CD4-positive, alpha-beta T cell treated with Interleukin-4 for 1 hour (primary cell): ENCODE data around the gene KIAA0825.

ENCODE experiments used
- DNase-seq, 2 donors: peaks; one replicate each; pipeline ENCODE4 v3.0.0-alpha.2; 2020 to 2022

The KIAA0825 gene

GRCh38 chr5:94577466-94578245, 40.7 kb downstream of the KIAA0825 start:
- peak in 1 of 2 donors; percentile 70 for DNase-seq

GRCh38 chr5:94575196-94575595, 43.2 kb downstream of the KIAA0825 start:
- peak in 1 of 2 donors; percentile 36 for DNase-seq

GRCh38 chr5:94573349-94573748, 45.1 kb downstream of the KIAA0825 start:
- peak in 1 of 2 donors; percentile 25 for DNase-seq

GRCh38 chr5:94571415-94571814, 47.0 kb downstream of the KIAA0825 start:
- DNase-seq, result no peak

GRCh38 chr5:94564812-94565211, 53.6 kb downstream of the KIAA0825 start:
- DNase-seq, result no peak

GRCh38 chr5:94562327-94562971, 56.0 kb downstream of the KIAA0825 start:
- DNase-seq, result no peak

GRCh38 chr5:94558028-94558427, 60.4 kb downstream of the KIAA0825 start:
- no peak for DNase-seq

- no peak for DNase-seq
These were observed 66.5 kb downstream of the KIAA0825 start for GRCh38 chr5:94551858-94552257.

- DNase-seq, result peak in 1 of 2 donors; percentile 14
These were observed 72.4 kb downstream of the KIAA0825 start for GRCh38 chr5:94545870-94546625.

GRCh38 chr5:94544875-94545547, 73.4 kb downstream of the KIAA0825 start:
- DNase-seq, result no peak

- no peak for DNase-seq
These were observed 74.3 kb downstream of the KIAA0825 start for GRCh38 chr5:94544031-94544650.

GRCh38 chr5:94540856-94541494, 77.4 kb downstream of the KIAA0825 start:
- no peak for DNase-seq

GRCh38 chr5:94538260-94538659, 80.1 kb downstream of the KIAA0825 start:
- DNase-seq, result no peak

- DNase-seq, result no peak
These were observed 91.7 kb downstream of the KIAA0825 start for GRCh38 chr5:94526706-94527105.

GRCh38 chr5:94524841-94525697, 93.3 kb downstream of the KIAA0825 start:
- DNase-seq, result peak in 1 of 2 donors; percentile 66

GRCh38 chr5:94523018-94523417, 95.4 kb downstream of the KIAA0825 start:
- no peak for DNase-seq

- DNase-seq, result no peak
These were observed 96.3 kb downstream of the KIAA0825 start for GRCh38 chr5:94522117-94522516.

- DNase-seq, result no peak
These were observed 100.6 kb downstream of the KIAA0825 start for GRCh38 chr5:94517490-94518488.

GRCh38 chr5:94516148-94516547, 102.3 kb downstream of the KIAA0825 start:
- no peak for DNase-seq
